Endodermal cell (in vitro differentiated cells): Measurements from ENCODE around the gene HACD2. TPM values are rescaled to one million over a fixed set of nuclear protein-coding genes. Genes with fewer than 3 reads are reported as not detected.
"Not testable (repeated sequence)": the region's sequence is repeated elsewhere in the genome, so short reads cannot be mapped to it uniquely, and the experiment has no call there.

Source experiments
- DNase-seq: peaks from one replicate; pipeline ENCODE4 v3.0.0-alpha.2; 2017
- H3K27ac ChIP-seq: 2 replicates; pipeline ENCODE4 v1.5.1; 2013; ENCODE audit warnings: mild to moderate bottlenecking, low read depth, low read length, moderate library complexity
- H3K27me3 ChIP-seq: 2 replicates; pipeline ENCODE4 v1.6.1; 2013; ENCODE audit warnings: mild to moderate bottlenecking, low read length, moderate library complexity; ENCODE audit not compliant: insufficient read depth, control insufficient read depth, poor library complexity, severe bottlenecking
- H3K36me3 ChIP-seq: 2 replicates; pipeline ENCODE4 v1.7.0; 2013; ENCODE audit warnings: mild to moderate bottlenecking, low read length, moderate library complexity; ENCODE audit not compliant: control insufficient read depth, insufficient read depth
- H3K4me1 ChIP-seq: one replicate; pipeline ENCODE4 v1.7.0; 2013; ENCODE audit warnings: low read length; ENCODE audit not compliant: control insufficient read depth, insufficient read depth
- H3K4me3 ChIP-seq: 2 replicates; pipeline ENCODE4 v1.5.1; 2013; ENCODE audit warnings: mild to moderate bottlenecking, low read length, moderate library complexity
- H3K9ac ChIP-seq: 2 replicates; pipeline ENCODE4 v1.6.1; 2013; ENCODE audit warnings: mild to moderate bottlenecking, low read length, moderate library complexity; ENCODE audit not compliant: poor library complexity, severe bottlenecking; ENCODE audit errors: extremely low read depth
- H3K9me3 ChIP-seq: 2 replicates; pipeline ENCODE4 v1.6.1; 2013; ENCODE audit warnings: mild to moderate bottlenecking, low read length, moderate library complexity; ENCODE audit not compliant: control insufficient read depth
- H3K27ac Mint-ChIP-seq: 2 replicates; pipeline ENCODE4 v1.8.0; 2020; ENCODE audit warnings: mixed read lengths
- H3K27me3 Mint-ChIP-seq: 2 replicates; pipeline ENCODE4 v1.8.0; 2021; ENCODE audit warnings: mild to moderate bottlenecking, mixed read lengths; ENCODE audit not compliant: insufficient read depth
- H3K36me3 Mint-ChIP-seq: 2 replicates; pipeline ENCODE4 v1.8.0; 2020; ENCODE audit warnings: low read depth, mixed read lengths
- H3K4me1 Mint-ChIP-seq: 2 replicates; pipeline ENCODE4 v1.8.0; 2020; ENCODE audit warnings: mixed read lengths
- H3K4me3 Mint-ChIP-seq: 2 replicates; pipeline ENCODE4 v1.8.0; 2020; ENCODE audit warnings: mild to moderate bottlenecking, moderate library complexity, mixed read lengths
- H3K9me3 Mint-ChIP-seq: 2 replicates; pipeline ENCODE4 v1.8.0; 2020; ENCODE audit warnings: mild to moderate bottlenecking, mixed read lengths
- WGBS, 2 experiments: methylation state at CpG; one replicate each; pipeline versions ENCODE4 v1.1.5 to v1.1.7; 2013; ENCODE audit warnings: missing lambda C conversion rate in 2 of 2, mixed read lengths in 1 of 2; ENCODE audit not compliant: insufficient coverage in 1 of 2, insufficient read length in 1 of 2; 5-methylcytosine and 5-hydroxymethylcytosine counted together
- total RNA-seq, 2 donors: library from RNA; stranded (reverse); fragmentation: NEBNext Ultra II Directional in 1 of 2; extraction: Animal tissue kit (Norgen Biotek cat#: 25700) in 1 of 2; gene quantifications; 2 replicates in 1 of 2; 3 replicates in 1 of 2; pipeline ENCODE4 v1.2.1, GENCODE V29; 2021
- TF ChIP-seq, protein P1 (sequence below): fragments of 200-600 bp; sonication (generic); conservative IDR thresholded peaks from 2 replicates; pipeline ENCODE4 v1.5.0; 2021; ENCODE audit warnings: antibody characterized with exemption, mild to moderate bottlenecking

Gene HACD2
- total RNA-seq, 2 donors from 2014 or later, result 32.5 to 48.7 TPM

GRCh38 chr3:123613543-123613942 is 28.7 kb upstream of the HACD2 start:
- no peak overlapping the region for H3K4me3 Mint-ChIP-seq
- no peaks in the 10 kb centered on the region for H3K9me3 ChIP-seq
- no peak overlapping the region for H3K27ac Mint-ChIP-seq
- H3K4me3 ChIP-seq, result no peak overlapping the region
- H3K27ac ChIP-seq, result no peak overlapping the region
- no peaks in the 10 kb centered on the region for H3K9me3 Mint-ChIP-seq
- no peaks in the 10 kb centered on the region for H3K27me3 ChIP-seq
- peaks cover 5% of the 10 kb centered on the region for H3K4me1 Mint-ChIP-seq
- no peaks in the 10 kb centered on the region for H3K4me1 ChIP-seq
- TF ChIP-seq, protein P1, sequence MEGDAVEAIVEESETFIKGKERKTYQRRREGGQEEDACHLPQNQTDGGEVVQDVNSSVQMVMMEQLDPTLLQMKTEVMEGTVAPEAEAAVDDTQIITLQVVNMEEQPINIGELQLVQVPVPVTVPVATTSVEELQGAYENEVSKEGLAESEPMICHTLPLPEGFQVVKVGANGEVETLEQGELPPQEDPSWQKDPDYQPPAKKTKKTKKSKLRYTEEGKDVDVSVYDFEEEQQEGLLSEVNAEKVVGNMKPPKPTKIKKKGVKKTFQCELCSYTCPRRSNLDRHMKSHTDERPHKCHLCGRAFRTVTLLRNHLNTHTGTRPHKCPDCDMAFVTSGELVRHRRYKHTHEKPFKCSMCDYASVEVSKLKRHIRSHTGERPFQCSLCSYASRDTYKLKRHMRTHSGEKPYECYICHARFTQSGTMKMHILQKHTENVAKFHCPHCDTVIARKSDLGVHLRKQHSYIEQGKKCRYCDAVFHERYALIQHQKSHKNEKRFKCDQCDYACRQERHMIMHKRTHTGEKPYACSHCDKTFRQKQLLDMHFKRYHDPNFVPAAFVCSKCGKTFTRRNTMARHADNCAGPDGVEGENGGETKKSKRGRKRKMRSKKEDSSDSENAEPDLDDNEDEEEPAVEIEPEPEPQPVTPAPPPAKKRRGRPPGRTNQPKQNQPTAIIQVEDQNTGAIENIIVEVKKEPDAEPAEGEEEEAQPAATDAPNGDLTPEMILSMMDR, result no peak
- H3K27me3 Mint-ChIP-seq, result no peaks in the 10 kb centered on the region
- peaks cover 10% of the 10 kb centered on the region for H3K36me3 Mint-ChIP-seq
- DNase-seq, result no peak
- H3K36me3 ChIP-seq, result peaks cover 25% of the 10 kb centered on the region
- 88 to 94% methylated on average over 1 to 2 of the region's 2 CpGs for WGBS, 2 experiments
- H3K9ac ChIP-seq, result no peak overlapping the region

GRCh38 chr3:123611674-123612073 is 26.8 kb upstream of the HACD2 start:
- H3K36me3 ChIP-seq, result peaks cover 25% of the 10 kb centered on the region
- H3K9me3 Mint-ChIP-seq, DNase-seq, H3K27me3 ChIP-seq, H3K9me3 ChIP-seq, H3K4me3 Mint-ChIP-seq, H3K27me3 Mint-ChIP-seq, H3K9ac ChIP-seq, H3K27ac Mint-ChIP-seq, H3K4me1 Mint-ChIP-seq, H3K4me3 ChIP-seq, H3K4me1 ChIP-seq, H3K27ac ChIP-seq: not testable (repeated sequence)
- 95 to 96% methylated on average over 5 to 7 of the region's 7 CpGs for WGBS, 2 experiments
- H3K36me3 Mint-ChIP-seq, result peaks cover 10% of the 10 kb centered on the region

DNA sequence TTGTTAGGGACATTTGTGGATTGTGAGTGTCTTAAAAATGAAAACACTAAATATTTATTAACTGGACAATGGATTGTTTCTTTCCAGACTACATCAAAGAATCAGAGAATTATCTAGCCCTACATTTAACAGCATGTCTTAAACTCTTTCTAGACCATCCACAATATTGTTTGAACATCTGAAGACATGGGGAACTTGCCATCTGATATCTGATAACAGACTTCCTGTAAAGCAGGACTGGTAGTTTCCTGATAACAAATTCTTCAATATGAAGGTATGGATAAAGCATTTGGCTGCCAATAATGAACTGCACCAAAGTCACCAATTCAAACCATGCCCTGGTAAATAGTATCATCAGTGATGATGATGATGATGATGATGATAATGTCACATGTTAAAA is 26.2 kb upstream of the HACD2 start:
- Mint-ChIP-seq H3K4me1 (peaks cover 6% of the 10 kb centered on the region), H3K4me3 (no peak overlapping the region), H3K27me3 (no peaks in the 10 kb centered on the region), H3K27ac (no peak overlapping the region), H3K9me3 (no peaks in the 10 kb centered on the region), H3K36me3 (peaks cover 10% of the 10 kb centered on the region)
- Histone ChIP-seq H3K27ac (no peak overlapping the region), H3K9ac (no peak overlapping the region), H3K27me3 (no peaks in the 10 kb centered on the region), H3K4me1 (peaks cover 4% of the 10 kb centered on the region), H3K36me3 (peaks cover 25% of the 10 kb centered on the region), H3K9me3 (no peaks in the 10 kb centered on the region), H3K4me3 (no peak overlapping the region)
- TF ChIP-seq, protein P1, result no peak
- DNase-seq, result no peak

DNA sequence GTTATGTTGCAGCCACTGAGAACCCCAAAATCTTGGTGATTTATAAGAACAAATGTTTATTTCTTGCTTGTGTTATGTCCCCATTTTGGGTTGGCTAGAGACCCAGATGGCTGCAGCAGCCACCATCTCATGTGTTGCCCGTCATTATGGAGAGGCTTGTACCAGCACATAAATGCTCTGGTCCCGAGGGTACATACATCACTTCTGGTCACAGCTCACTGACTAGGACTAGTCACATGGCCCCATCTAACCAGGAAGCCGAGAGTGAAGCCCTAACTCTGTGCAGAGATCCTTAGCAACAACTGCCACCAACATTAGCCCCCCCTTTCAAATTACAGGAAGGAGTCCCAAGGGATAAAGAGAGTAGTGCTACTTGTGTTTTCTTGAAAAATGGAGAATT is 25.5 kb upstream of the HACD2 start:
- no peak for DNase-seq
- Mint-ChIP-seq H3K36me3 (peaks cover 13% of the 10 kb centered on the region), H3K4me1 (peaks cover 10% of the 10 kb centered on the region), H3K9me3 (no peaks in the 10 kb centered on the region), H3K27ac (no peak overlapping the region), H3K4me3 (no peak overlapping the region), H3K27me3 (no peaks in the 10 kb centered on the region)
- TF ChIP-seq, protein P1, result no peak
- no peak overlapping the region for H3K27ac ChIP-seq
- no peaks in the 10 kb centered on the region for H3K27me3 ChIP-seq
- H3K4me3 ChIP-seq, result no peak overlapping the region
- H3K9me3 ChIP-seq, result no peaks in the 10 kb centered on the region
- H3K9ac ChIP-seq, result no peak overlapping the region
- peaks cover 25% of the 10 kb centered on the region for H3K36me3 ChIP-seq
- peaks cover 7% of the 10 kb centered on the region for H3K4me1 ChIP-seq
- 92 to 100% methylated on average over 1 to 3 of the region's 3 CpGs for WGBS, 2 experiments
